Heart right ventricle (tissue), 16 donors: ENCODE measurements around the gene FBLIM1. TPM values are rescaled to one million over a fixed set of nuclear protein-coding genes. Genes with fewer than 3 reads are reported as not detected.

Experiments used
- ATAC-seq, 8 donors: fragments of 200-7000 bp; cut with Tn5 transposase; one replicate each; pipeline ENCODE4 v1.9.1; 2020; ENCODE audit warnings: mild to moderate bottlenecking in 8 of 8, moderate library complexity in 8 of 8, moderate number of reproducible peaks in 1 of 8
- DNase-seq, 2 donors: peaks; one replicate each; pipeline ENCODE4 v3.0.0-alpha.2; 2020
- H3K27ac ChIP-seq, 10 donors: fragments of 200-600 bp; sonication (generic) in 2 of 10; one replicate each; pipeline versions ENCODE4 v1.5.0 to v1.8.0; 2020 to 2022; ENCODE audit warnings: mild to moderate bottlenecking in 3 of 10
- H3K27me3 ChIP-seq, 7 donors: fragments of 200-600 bp; one replicate each; pipeline ENCODE4 v1.8.0; 2021 to 2022; ENCODE audit warnings: mild to moderate bottlenecking in 2 of 7
- H3K36me3 ChIP-seq, 9 donors: fragments of 200-600 bp; sonication (generic) in 1 of 9; one replicate each; pipeline versions ENCODE4 v1.5.0 to v1.8.0; 2020 to 2022; ENCODE audit warnings: mild to moderate bottlenecking in 2 of 9
- H3K4me1 ChIP-seq, 9 donors: fragments of 200-600 bp; sonication (generic) in 1 of 9; one replicate each; pipeline versions ENCODE4 v1.5.0 to v1.8.0; 2020 to 2022; ENCODE audit warnings: mild to moderate bottlenecking in 4 of 9
- H3K4me3 ChIP-seq, 10 donors: fragments of 200-600 bp; sonication (generic) in 2 of 10; one replicate each; pipeline versions ENCODE4 v1.5.0 to v1.8.0; 2020 to 2022; ENCODE audit warnings: mild to moderate bottlenecking in 7 of 10, moderate library complexity in 2 of 10
- H3K9me3 ChIP-seq, 11 donors: fragments of 200-600 bp in 10 of 11; sonication (generic) in 2 of 11; one replicate each; pipeline versions ENCODE4 v1.5.0 to v1.8.0; 2013 to 2022; ENCODE audit warnings: mild to moderate bottlenecking in 2 of 11, control low read depth in 1 of 11, moderate library complexity in 1 of 11
- WGBS, 2 donors: extraction: QIAGEN DNeasy Blood & Tissue Kit; methylation state at CpG; one replicate each; pipeline ENCODE4 v1.1.7; 2013; ENCODE audit warnings: inconsistent platforms in 1 of 2; 5-methylcytosine and 5-hydroxymethylcytosine counted together
- intact Hi-C, 10 donors: fragments of 100-400 bp; cut with DNase I; formaldehyde crosslinking; loops; one replicate each; pipeline versions ENCODE4 v1.11.1 to v1.14.2; 2022
- polyA plus RNA-seq, 2 donors: library from polyadenylated mRNA; stranded (reverse); fragments of 200-250 nt; gene quantifications; one replicate each; pipeline ENCODE4 v1.2.3, GENCODE V29; 2013
- total RNA-seq, 10 donors: library from RNA; stranded (reverse); fragmentation: NEBNext Ultra II Directional in 3 of 10; extraction: Animal tissue kit (Norgen Biotek cat#: 25700) in 3 of 10; gene quantifications; one replicate each; pipeline versions ENCODE4 v1.2.1 to v1.2.4, GENCODE V29; 2021 to 2023
- TF ChIP-seq, protein P1 (sequence below), 9 donors: fragments of 200-600 bp; sonication (generic) in 2 of 9; IDR thresholded peaks; one replicate each; pipeline versions ENCODE4 v1.5.0 to v1.8.0; 2021 to 2022; ENCODE audit warnings: antibody characterized with exemption in 9 of 9, mild to moderate bottlenecking in 5 of 9, moderate library complexity in 1 of 9
- donor health status: Arrhythmogenic right ventricular cardiomyopathy.
- donor health status: ischemic (EF 13 %, LVEDD 7.1; RV severe dilation, severe dysfunction).
- donor health status: healthy with polysubstance abuse.
- donor health status: DM: no; HTN: yes; CAD: no.
- donor health status: DM: no; HTN: no; CAD: no.
- donor health status: ischemic (EF 25% LVEDD 6.9; RV normal size, moderate dysfunction).
- donor health status: ischemic (EF 25% LVEDD 5.7; RV mildly dilated, moderate dysfunction).
- donor health status: healthy.
- donor health status: DM: yes; HTN: yes; CAD: no.
- donor health status: Ischemic cardiomyopathy.
- donor health status: ischemic (EF 35%, LVEDD 5.7; RV mildly dilated, moderate dysfunction).
- donor health status: nonischemic (EF 11% LVEDD 7.7; RV severe dilation, severe dysfunction).
- donor health status: DM: yes; HTN: yes; CAD: no.
- donor health status: PGD.
- donor health status: ischemic (EF 29% LVEDD 5.4; RV normal size, mild dysfunction).
- donor health status: nonischemic (EF 23%, LVEDD 6.1; RV moderate dilation, normal function).

Gene FBLIM1
- total and polyA plus RNA-seq, 12 donors = 27.0 to 115 (median 58.7) TPM

DNA sequence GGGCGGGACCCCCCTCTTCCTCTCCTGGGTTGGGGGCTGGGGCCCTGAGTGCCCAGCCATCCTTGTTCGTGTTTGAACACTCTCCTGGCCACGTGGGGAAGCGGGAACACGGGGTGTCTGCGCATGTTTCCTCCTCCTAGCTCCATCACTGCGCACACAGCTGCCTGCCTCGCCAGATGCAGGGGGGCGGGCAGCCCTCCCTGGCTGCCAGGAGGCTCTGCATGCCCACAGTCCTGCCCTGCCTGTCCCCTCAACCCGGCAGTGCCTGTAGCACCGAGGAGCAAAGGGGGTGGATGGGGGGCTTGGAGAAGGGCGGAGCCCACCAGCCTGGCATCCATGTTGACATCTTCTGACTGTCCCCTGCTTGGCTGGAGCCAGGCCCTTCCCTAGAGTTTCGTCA is 24.3 kb upstream of the FBLIM1 start:
- Histone ChIP-seq H3K36me3 (peaks cover 0 to 62% (median 49%) of the 10 kb centered on the region in 9 donors), H3K4me1 (peaks cover 0 to 34% (median 21%) of the 10 kb centered on the region in 9 donors), H3K27me3 (no peaks in the 10 kb centered on the region), H3K9me3 (no peaks in the 10 kb centered on the region), H3K4me3 (no peak overlapping the region), H3K27ac (peak overlapping the region in 1 of 10 donors; percentile 92)
- DNase-seq = no peak
- intact Hi-C loops = loop anchor here in 1 of 10 donors (10.0 kb wide), 1 partner anchor 49 kb away; the partner anchor contains the start of gene PLEKHM2
- no peak for ATAC-seq
- WGBS, 2 donors = 78 to 84% methylated on average over 13 of the region's 13 CpGs
- TF ChIP-seq, protein P1, sequence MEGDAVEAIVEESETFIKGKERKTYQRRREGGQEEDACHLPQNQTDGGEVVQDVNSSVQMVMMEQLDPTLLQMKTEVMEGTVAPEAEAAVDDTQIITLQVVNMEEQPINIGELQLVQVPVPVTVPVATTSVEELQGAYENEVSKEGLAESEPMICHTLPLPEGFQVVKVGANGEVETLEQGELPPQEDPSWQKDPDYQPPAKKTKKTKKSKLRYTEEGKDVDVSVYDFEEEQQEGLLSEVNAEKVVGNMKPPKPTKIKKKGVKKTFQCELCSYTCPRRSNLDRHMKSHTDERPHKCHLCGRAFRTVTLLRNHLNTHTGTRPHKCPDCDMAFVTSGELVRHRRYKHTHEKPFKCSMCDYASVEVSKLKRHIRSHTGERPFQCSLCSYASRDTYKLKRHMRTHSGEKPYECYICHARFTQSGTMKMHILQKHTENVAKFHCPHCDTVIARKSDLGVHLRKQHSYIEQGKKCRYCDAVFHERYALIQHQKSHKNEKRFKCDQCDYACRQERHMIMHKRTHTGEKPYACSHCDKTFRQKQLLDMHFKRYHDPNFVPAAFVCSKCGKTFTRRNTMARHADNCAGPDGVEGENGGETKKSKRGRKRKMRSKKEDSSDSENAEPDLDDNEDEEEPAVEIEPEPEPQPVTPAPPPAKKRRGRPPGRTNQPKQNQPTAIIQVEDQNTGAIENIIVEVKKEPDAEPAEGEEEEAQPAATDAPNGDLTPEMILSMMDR (IDR thresholded peaks at IDR 0.05) = no peak

- peak in 1 of 8 donors; percentile 1 for ATAC-seq
- peaks cover 0 to 34% (median 21%) of the 10 kb centered on the region in 9 donors for H3K4me1 ChIP-seq
- H3K4me3 ChIP-seq = no peak overlapping the region
- H3K36me3 ChIP-seq = peaks cover 0 to 60% (median 43%) of the 10 kb centered on the region in 9 donors
- DNase-seq = no peak
- intact Hi-C loops = loop anchor here in 1 of 10 donors (10.0 kb wide), 1 partner anchor 50 kb away; the partner anchor contains the start of gene PLEKHM2
- no peaks in the 10 kb centered on the region for H3K9me3 ChIP-seq
- TF ChIP-seq, protein P1 (IDR thresholded peaks at IDR 0.05) = no peak
- H3K27ac ChIP-seq = peak overlapping the region; percentile 71 to 92 (median 86)
- no peaks in the 10 kb centered on the region for H3K27me3 ChIP-seq
- WGBS, 2 donors = 68 to 78% methylated on average over 17 of the region's 17 CpGs
These were observed 23.7 kb upstream of the FBLIM1 start for GRCh38 chr1:15734901-15735300.

DNA sequence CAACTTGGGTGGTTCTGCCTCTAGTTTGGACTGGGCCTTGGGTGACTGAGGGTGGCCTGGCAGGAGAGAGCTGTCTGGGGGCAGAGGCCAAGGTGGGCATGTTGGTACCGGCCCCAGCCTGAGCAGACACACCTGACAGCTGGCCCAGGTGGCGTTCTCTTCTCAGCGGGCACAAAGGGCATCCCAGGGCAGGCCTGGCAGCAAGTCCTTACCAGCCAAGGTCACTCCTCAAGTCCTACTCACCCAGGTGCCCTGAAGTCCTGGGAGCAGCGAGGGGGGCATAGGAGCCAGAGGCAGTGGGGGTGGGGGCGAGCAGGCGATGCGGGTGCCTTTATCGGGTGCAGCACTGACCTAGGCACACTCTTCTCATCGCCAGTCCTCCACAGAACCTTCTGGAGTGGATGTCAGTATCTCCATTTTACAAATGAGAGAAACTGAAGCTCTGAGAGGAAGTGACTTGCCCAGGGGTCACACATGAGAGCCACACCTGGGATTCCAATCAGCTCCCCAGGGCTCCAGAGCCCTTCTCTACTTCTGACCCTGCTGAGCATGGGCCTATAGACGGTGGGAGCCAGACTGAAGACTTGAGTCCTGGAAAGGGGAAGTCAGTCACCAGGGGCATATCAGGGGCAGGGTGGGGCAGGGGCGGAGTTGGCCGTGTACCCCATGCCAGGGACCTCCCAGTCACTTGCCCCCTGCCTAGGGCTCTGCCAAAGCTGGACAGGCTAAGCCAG is 23.1 kb upstream of the FBLIM1 start:
- Histone ChIP-seq H3K36me3 (peaks cover 0 to 54% (median 37%) of the 10 kb centered on the region in 9 donors), H3K27me3 (no peaks in the 10 kb centered on the region), H3K4me1 (peaks cover 0 to 34% (median 21%) of the 10 kb centered on the region in 9 donors), H3K27ac (peak overlapping the region; percentile 71 to 92 (median 86)), H3K9me3 (no peaks in the 10 kb centered on the region), H3K4me3 (no peak overlapping the region)
- ATAC-seq (peak in 7 of 8 donors; percentile 5 to 43 (median 36)), DNase-seq (no peak)
- 58 to 65% methylated on average over 10 to 12 of the region's 12 CpGs for WGBS, 2 donors
- TF ChIP-seq, protein P1 (IDR thresholded peaks at IDR 0.05) = no peak
- intact Hi-C loops = loop anchor here in 1 of 10 donors (10.0 kb wide), 1 partner anchor 51 kb away; the partner anchor contains the start of gene PLEKHM2

GRCh38 chr1:15736038-15736891 is 22.3 kb upstream of the FBLIM1 start, which contains the start of gene SLC25A34:
TSS of gene SLC25A34 (plus strand) at chr1:15736258. CDS start at chr1:15736486, 228 bp downstream.
- Histone ChIP-seq H3K36me3 (peaks cover 0 to 46% (median 29%) of the 10 kb centered on the region in 9 donors), H3K4me3 (peak within 1 kb of the TSS in 9 of 10 donors; percentile 22 to 42 (median 30)), H3K27ac (peak within 1 kb of the TSS; percentile 71 to 92 (median 86)), H3K27me3 (no peaks in the 10 kb centered on the region), H3K9me3 (no peaks in the 10 kb centered on the region), H3K4me1 (peaks cover 0 to 37% (median 21%) of the 10 kb centered on the region in 9 donors)
- 56 to 68% methylated on average over 35 of the region's 35 CpGs for WGBS, 2 donors
- TF ChIP-seq, protein P1 (IDR thresholded peaks at IDR 0.05) = no peak
- ATAC-seq (peak; percentile 73 to 92 (median 84)), DNase-seq (peak; percentile 79 to 83)
- intact Hi-C loops = loop anchor here in 1 of 10 donors (10.0 kb wide), 1 partner anchor 51 kb away; the partner anchor contains the start of gene PLEKHM2
